Activated CD4-positive, alpha-beta memory T cell treated with anti-CD3 and anti-CD28 coated beads, Interleukin-2, amount 10 ng/mL, durations not matched to agents 7 days and 5 days (primary cell): ENCODE data around the gene RUNX1. TPM values are rescaled to one million over a fixed set of nuclear protein-coding genes. Genes with fewer than 3 reads are reported as not detected.

Experiments used
- CTCF ChIA-PET: fragments of 350-600 bp; sonication (Branson Sonifier 250); formaldehyde crosslinking; loops from one replicate; lab custom pipeline; 2021; ENCODE audit warnings: antibody characterized with exemption, inconsistent platforms; lab: Charles Lee
- POLR2A ChIA-PET: fragments of 350-600 bp; sonication (Branson Sonifier 250); formaldehyde crosslinking; loops from one replicate; lab custom pipeline; 2021; ENCODE audit warnings: antibody characterized with exemption; lab: Charles Lee
- DNase-seq: peaks from one replicate; pipeline ENCODE4 v3.0.0-alpha.2; 2020
- H3K27ac Mint-ChIP-seq: one replicate; pipeline ENCODE4 v1.8.0; 2021; ENCODE audit warnings: mild to moderate bottlenecking, mixed read lengths
- H3K27me3 Mint-ChIP-seq: one replicate; pipeline ENCODE4 v1.8.0; 2021; ENCODE audit warnings: mixed read lengths
- H3K36me3 Mint-ChIP-seq: one replicate; pipeline ENCODE4 v1.8.0; 2021; ENCODE audit warnings: low read depth, mixed read lengths
- H3K4me1 Mint-ChIP-seq: one replicate; pipeline ENCODE4 v1.8.0; 2021; ENCODE audit warnings: mixed read lengths
- H3K4me3 Mint-ChIP-seq: one replicate; pipeline ENCODE4 v1.8.0; 2021; ENCODE audit warnings: mild to moderate bottlenecking, mixed read lengths
- H3K9me3 Mint-ChIP-seq: one replicate; pipeline ENCODE4 v1.8.0; 2021; ENCODE audit warnings: mixed read lengths
- total RNA-seq, 2 experiments: library from RNA; stranded (reverse); gene quantifications; one replicate each; pipeline ENCODE4 v1.2.3, GENCODE V29; 2021

RUNX1 gene
- total RNA-seq, 2 experiments from 2014 or later: 53.0 to 56.3 TPM

DNA sequence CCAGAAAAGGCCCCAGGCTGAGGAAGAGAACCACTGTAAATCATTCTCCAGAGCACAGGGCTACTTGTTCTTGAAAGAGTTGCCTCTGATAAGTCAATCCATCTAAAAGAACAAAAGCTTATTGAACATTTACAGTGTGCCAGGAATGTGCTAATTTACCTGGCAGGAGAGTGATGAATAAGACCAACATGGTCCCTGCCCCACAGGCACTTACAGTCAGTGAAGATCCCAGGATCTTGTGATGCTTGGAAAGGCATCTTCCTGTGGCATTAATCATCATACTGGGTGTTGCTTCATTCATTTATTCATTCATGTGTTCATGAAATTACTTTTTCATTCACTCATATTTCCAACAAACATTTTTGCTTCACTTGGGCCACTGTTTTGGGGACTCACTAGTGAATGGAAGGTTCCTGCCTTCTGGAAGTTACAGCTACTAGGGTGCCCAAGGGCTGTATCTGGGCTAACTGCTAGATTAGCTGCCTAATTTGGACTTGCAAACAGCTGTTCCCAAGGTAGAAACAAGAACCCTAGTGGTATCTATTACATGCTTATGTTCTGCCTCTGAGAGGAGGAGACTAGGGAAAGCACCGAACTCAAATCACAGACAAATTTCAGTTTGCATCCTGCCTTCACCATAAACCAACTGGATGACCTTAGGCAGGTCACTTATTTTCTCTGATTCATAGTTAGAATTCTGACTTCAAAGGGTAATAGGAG lies 246.8 kb downstream of the RUNX1 start:
- Mint-ChIP-seq H3K9me3 (no peaks in the 10 kb centered on the region), H3K4me3 (no peak overlapping the region), H3K27ac (no peak overlapping the region), H3K27me3 (no peaks in the 10 kb centered on the region), H3K36me3 (peaks cover 71% of the 10 kb centered on the region), H3K4me1 (peaks cover 45% of the 10 kb centered on the region)
- ChIA-PET CTCF (interaction anchor here (0.8 to 1.0 kb wide), 2 partner anchors 61 to 87 kb away, joined by 3 to 5 read pairs; no protein-coding TSS in a partner anchor), POLR2A (interaction anchor here (0.6 to 1.3 kb wide), 3 partner anchors 9 to 854 kb away, joined by 3 to 5 read pairs (median 4); no protein-coding TSS in a partner anchor)
- no peak for DNase-seq

DNA sequence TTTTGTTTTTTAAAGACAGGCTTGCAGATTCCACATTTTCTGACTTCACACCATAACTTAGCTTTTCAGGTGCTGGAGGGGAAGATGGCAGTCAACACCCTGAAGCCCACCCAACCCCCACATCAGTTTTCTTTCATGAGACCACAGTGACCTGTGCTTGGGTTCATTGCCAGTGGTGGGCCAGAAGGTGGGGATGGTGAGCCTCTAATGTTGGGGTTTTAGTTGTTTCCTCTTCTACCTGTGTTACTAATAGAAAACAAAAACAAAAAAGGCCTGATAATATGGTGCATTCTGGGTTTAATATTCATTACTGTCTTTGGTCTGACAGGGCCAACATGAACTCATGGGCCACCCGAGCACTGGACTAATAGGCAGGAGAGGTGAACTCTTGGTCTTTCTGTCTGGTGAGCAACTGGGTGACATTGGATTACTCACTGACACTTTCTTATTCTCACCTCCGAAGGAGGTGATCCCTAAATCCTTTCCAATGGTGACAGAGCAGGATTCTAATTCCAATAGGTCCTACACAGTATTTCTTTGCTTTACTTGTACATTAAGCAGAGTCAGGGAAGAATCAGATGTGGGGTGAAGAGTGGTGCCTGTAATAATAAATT lies 247.5 kb downstream of the RUNX1 start:
- no peak overlapping the region for H3K27ac Mint-ChIP-seq
- ChIA-PET CTCF (interaction anchor here (0.8 kb wide), 1 partner anchor 61 kb away, joined by 3 read pairs; no protein-coding TSS in a partner anchor), POLR2A (interaction anchor here (1.3 kb wide), 1 partner anchor 44 kb away, joined by 4 read pairs; no protein-coding TSS in a partner anchor)
- H3K4me1 Mint-ChIP-seq: peaks cover 38% of the 10 kb centered on the region
- H3K36me3 Mint-ChIP-seq: peaks cover 68% of the 10 kb centered on the region
- H3K9me3 Mint-ChIP-seq: no peaks in the 10 kb centered on the region
- no peaks in the 10 kb centered on the region for H3K27me3 Mint-ChIP-seq
- no peak overlapping the region for H3K4me3 Mint-ChIP-seq
- peak; percentile 26 for DNase-seq

DNA sequence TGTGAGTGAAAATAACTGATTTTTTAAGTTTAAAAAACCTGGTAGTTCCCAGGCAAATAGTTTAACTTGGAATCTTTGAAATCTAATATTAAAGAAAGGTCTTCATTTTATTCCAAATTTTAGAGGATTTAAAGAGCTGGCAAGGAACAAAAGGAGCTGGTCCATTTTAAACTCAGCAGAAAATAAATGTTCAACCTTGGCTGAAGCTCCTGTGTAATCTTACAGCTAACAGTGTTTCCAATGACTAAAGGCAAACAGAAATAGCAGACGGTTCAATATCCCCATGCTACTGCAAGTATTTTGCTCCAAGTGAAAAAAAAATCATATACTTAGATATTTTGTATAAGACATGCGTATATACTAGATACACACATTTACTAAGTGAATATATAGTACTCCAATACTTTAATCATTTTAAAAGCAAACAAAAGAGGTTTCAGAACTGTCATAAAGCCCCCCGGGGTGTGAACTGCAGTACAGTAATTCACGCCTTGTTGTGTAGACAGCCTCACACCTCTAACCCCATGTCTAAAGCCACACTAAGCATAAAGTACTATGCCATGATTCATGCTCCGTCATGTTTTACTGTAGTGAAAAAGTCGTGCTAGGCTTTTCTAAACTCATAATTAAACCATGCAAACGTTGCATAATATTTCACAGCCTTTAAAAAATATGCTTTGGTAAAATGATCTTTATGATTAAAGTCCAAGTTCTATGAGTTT lies 248.1 kb downstream of the RUNX1 start:
- POLR2A ChIA-PET: no interaction called here
- CTCF ChIA-PET: no interaction called here
- peaks cover 67% of the 10 kb centered on the region for H3K36me3 Mint-ChIP-seq

DNA sequence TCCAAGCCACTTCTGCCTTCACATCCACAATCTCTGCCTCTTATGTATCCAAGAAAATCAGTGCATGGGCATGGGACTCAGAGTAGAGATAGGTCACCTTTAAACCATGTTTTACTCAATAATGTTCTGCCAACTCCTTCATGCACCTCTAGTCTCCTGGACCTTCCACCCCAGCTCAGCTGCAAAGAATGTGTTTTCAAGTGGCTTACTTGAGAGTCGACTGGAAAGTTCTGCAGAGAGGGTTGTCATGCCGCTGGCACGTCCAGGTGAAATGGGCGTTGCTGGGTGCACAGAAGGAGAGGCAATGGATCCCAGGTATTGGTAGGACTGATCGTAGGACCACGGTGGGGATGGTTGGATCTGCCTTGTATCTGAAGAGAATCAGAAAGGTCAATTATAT lies 250.0 kb downstream of the RUNX1 start:
- H3K4me3 Mint-ChIP-seq: no peak overlapping the region
- no peak overlapping the region for H3K27ac Mint-ChIP-seq
- peaks cover 17% of the 10 kb centered on the region for H3K4me1 Mint-ChIP-seq
- POLR2A ChIA-PET: no interaction called here
- CTCF ChIA-PET: no interaction called here
- no peak for DNase-seq
- no peaks in the 10 kb centered on the region for H3K27me3 Mint-ChIP-seq
- H3K9me3 Mint-ChIP-seq: no peaks in the 10 kb centered on the region
- H3K36me3 Mint-ChIP-seq: peaks cover 64% of the 10 kb centered on the region

More for the DNA sequence above, 248.1 kb downstream of the RUNX1 start:
- no peaks in the 10 kb centered on the region for H3K9me3 Mint-ChIP-seq
- H3K27ac Mint-ChIP-seq: no peak overlapping the region
- H3K4me1 Mint-ChIP-seq: peaks cover 33% of the 10 kb centered on the region
- DNase-seq: no peak
- no peak overlapping the region for H3K4me3 Mint-ChIP-seq
- no peaks in the 10 kb centered on the region for H3K27me3 Mint-ChIP-seq

DNA sequence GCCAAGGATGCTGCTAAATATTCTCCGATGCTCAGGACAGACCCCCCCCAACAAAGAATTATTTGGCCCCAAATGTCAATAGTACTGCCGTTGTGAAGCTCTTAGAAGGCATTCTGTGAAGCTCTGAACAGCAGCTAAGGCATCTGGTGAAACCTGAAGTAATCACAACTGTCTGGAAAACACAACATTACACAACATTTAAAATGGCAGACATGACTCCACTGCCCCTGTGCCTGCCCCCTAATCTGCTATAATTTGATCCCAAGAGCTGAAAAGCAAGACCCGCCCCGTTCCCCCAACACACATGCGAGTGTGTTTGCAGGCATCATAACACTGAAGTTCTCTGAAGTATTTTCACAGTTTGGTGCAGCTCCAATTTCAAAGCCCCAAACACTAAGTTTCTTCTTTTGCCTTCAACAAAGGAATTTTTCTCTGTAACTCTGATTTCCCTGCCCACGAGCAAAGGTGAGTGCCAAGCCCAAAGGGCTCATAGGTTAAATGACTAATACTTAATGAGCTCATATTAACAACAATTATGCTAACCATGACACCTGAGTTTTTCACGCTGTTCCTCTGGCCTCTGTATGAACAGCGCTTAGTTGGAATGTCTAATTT lies 251.1 kb downstream of the RUNX1 start:
- ChIA-PET CTCF (no interaction called here), POLR2A (interaction anchor here (1.5 kb wide), 1 partner anchor 9 kb away, joined by 6 read pairs; no protein-coding TSS in a partner anchor)
- Mint-ChIP-seq H3K4me1 (peaks cover 13% of the 10 kb centered on the region), H3K27ac (no peak overlapping the region), H3K4me3 (no peak overlapping the region), H3K36me3 (peaks cover 60% of the 10 kb centered on the region), H3K9me3 (no peaks in the 10 kb centered on the region), H3K27me3 (no peaks in the 10 kb centered on the region)
- DNase-seq: no peak

DNA sequence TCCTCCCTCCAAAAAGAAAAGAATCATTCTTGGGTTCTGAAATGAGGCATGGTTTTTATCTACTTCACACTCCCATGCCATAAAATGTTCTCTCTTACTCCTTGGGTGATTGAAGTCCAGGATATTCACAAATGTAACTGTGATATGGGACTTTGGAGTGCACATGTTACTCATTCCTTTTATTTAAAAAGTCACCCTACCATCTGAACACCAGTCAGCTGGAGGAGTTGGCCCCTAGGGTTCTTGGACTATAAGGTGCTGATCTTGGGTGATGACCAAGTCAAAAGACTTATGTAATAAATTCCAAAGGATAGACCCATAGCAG lies 251.9 kb downstream of the RUNX1 start:
- DNase-seq: no peak
- Mint-ChIP-seq H3K4me3 (no peak overlapping the region), H3K27ac (no peak overlapping the region), H3K27me3 (no peaks in the 10 kb centered on the region), H3K36me3 (peaks cover 61% of the 10 kb centered on the region), H3K4me1 (peaks cover 5% of the 10 kb centered on the region), H3K9me3 (no peaks in the 10 kb centered on the region)
- ChIA-PET POLR2A (interaction anchor here (1.5 kb wide), 1 partner anchor 10 kb away, joined by 6 read pairs; no protein-coding TSS in a partner anchor), CTCF (no interaction called here)

DNA sequence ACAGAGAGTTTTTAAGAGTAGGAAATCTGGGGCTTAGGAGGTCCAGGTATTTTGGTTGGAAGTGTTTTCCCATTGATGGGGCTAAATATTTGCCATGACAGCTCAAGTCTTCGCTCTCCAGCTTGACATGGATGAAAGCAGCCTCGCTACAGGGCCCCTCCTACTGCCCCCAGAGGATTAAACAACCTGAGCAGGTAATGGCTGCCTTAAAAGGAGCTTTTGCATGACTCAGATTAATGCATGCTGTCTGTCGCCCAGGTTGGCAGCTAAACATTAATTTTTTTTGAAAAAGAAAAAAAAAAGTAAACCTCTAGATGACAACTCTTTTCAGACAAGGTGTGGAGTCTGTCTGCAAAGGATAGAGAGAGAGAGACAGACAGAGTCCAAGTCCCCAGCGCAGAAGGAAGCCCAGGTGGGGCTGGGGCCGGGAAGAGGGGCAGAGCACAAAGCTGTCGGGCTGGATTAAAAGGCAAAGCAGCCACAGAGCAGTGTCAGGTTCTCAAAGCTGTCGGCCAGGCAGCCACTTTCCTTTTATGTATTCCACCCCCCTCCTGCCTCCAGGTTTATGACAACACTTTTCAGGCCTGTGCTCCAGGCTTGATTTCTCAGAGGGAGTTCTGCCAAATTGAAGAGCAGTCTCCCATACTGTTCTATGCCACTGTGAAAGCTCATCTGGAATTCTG lies 252.4 kb downstream of the RUNX1 start:
- H3K36me3 Mint-ChIP-seq: peaks cover 56% of the 10 kb centered on the region

DNA sequence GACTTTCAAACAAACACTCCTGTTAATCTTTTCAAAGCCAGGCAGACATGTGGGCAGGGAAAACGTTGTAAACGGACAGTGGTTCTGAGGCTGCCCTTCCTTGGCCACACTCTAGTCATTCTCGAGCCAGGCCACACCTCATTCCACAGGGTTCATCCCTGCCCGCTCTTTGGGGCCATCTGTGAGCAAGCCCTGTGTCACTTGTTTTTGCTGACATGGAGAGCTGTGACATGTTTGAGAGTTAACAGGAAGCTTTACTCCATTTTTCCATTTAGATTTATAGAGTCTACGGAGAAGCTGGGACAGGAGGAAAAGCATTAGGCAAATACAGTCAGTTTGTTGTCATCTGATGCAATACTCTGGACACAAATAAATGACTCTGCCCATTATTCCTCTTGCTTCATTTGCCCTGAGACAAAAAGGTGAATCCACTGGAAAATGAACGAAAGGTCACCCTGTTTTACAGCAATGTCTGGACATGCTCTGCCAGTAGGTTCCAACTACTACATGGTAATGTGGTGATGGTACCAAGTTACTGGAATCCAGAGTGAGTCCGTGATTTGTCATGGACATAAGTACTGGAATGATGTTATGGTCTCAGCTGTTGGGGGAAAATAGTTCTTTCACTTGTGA lies 253.4 kb downstream of the RUNX1 start:
- H3K4me3 Mint-ChIP-seq: no peak overlapping the region
- ChIA-PET CTCF (no interaction called here), POLR2A (no interaction called here)
- H3K36me3 Mint-ChIP-seq: peaks cover 57% of the 10 kb centered on the region
- no peak for DNase-seq
- no peaks in the 10 kb centered on the region for H3K27me3 Mint-ChIP-seq
- H3K4me1 Mint-ChIP-seq: no peaks in the 10 kb centered on the region
- H3K27ac Mint-ChIP-seq: no peak overlapping the region
- H3K9me3 Mint-ChIP-seq: no peaks in the 10 kb centered on the region

More for the DNA sequence above, 252.4 kb downstream of the RUNX1 start:
- Mint-ChIP-seq H3K9me3 (no peaks in the 10 kb centered on the region), H3K27ac (no peak overlapping the region), H3K4me3 (no peak overlapping the region), H3K27me3 (no peaks in the 10 kb centered on the region), H3K4me1 (peaks cover 1% of the 10 kb centered on the region)
- no peak for DNase-seq
- ChIA-PET CTCF (interaction anchor here (0.5 kb wide), 1 partner anchor 1117 kb away, joined by 3 read pairs; no protein-coding TSS in a partner anchor), POLR2A (interaction anchor here (1.5 kb wide), 1 partner anchor 11 kb away, joined by 6 read pairs; no protein-coding TSS in a partner anchor)

DNA sequence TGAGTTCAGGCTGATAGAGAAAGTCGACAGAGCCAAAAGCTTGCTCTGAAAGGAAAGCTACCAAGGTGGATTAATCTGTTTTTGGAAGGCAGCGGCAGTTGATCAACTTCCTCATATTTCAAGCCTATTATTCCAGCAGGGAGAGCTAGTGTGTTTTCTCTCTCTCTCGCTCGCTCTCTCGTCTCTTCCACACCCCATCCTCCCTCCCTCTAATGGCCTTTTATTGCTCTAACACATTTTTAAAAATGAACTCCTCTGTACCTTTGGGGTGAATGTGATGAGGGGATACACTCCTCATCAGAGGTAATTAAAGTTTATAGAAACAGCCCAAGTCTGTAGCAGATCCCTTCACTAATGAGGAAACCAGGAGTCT lies 253.9 kb downstream of the RUNX1 start:
- H3K9me3 Mint-ChIP-seq: no peaks in the 10 kb centered on the region
- peaks cover 59% of the 10 kb centered on the region for H3K36me3 Mint-ChIP-seq
- CTCF ChIA-PET: no interaction called here
- no peak for DNase-seq
- no peaks in the 10 kb centered on the region for H3K4me1 Mint-ChIP-seq
- H3K27me3 Mint-ChIP-seq: no peaks in the 10 kb centered on the region
- POLR2A ChIA-PET: no interaction called here
- no peak overlapping the region for H3K27ac Mint-ChIP-seq
- H3K4me3 Mint-ChIP-seq: no peak overlapping the region

DNA sequence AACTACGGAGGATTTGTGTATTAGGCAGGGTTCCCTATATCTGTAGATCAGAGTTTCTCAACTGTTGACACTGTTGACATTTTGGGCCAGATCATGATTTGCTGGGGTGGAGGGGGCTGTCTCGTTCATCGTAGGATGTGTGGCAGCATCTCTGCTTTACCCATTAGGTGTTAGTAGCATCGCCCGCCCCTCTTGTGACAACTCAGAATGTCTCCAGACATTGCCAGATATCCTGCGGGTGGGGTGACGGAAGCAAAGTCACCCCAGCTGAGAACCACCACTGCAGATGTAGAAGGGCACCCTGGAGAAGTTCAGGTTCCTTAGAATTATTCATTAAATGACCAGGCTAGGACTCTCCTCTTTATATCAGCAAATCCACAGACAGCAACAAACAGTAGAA lies 254.4 kb downstream of the RUNX1 start:
- no peak for DNase-seq
- Mint-ChIP-seq H3K4me3 (no peak overlapping the region), H3K36me3 (peaks cover 57% of the 10 kb centered on the region), H3K27ac (no peak overlapping the region), H3K4me1 (no peaks in the 10 kb centered on the region), H3K27me3 (no peaks in the 10 kb centered on the region), H3K9me3 (no peaks in the 10 kb centered on the region)
- CTCF ChIA-PET: no interaction called here
- POLR2A ChIA-PET: no interaction called here

DNA sequence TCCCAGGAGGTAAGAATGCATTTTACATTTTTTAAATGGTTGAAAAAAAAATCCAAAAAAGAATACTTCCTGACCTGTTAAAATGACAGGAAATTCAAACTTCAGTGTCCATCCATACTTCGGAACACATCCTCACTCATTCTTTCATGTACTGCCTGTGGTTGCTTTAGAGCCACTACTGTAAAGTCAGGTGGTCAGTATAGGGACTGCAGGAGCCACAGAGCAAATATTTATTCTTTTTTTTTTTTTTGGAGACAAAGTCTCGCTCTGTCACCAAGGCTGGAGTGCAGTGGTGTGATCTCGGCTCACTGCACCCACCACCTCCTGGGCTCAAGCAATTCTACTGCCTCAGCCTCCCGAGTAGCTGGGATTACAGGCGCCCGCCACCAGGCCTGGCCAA lies 255.6 kb downstream of the RUNX1 start:
- ChIA-PET POLR2A (no interaction called here), CTCF (no interaction called here)
- H3K4me3 Mint-ChIP-seq: no peak overlapping the region
- no peak for DNase-seq
- H3K4me1 Mint-ChIP-seq: no peaks in the 10 kb centered on the region
- no peak overlapping the region for H3K27ac Mint-ChIP-seq
- H3K27me3 Mint-ChIP-seq: no peaks in the 10 kb centered on the region
- no peaks in the 10 kb centered on the region for H3K9me3 Mint-ChIP-seq
- peaks cover 57% of the 10 kb centered on the region for H3K36me3 Mint-ChIP-seq

DNA sequence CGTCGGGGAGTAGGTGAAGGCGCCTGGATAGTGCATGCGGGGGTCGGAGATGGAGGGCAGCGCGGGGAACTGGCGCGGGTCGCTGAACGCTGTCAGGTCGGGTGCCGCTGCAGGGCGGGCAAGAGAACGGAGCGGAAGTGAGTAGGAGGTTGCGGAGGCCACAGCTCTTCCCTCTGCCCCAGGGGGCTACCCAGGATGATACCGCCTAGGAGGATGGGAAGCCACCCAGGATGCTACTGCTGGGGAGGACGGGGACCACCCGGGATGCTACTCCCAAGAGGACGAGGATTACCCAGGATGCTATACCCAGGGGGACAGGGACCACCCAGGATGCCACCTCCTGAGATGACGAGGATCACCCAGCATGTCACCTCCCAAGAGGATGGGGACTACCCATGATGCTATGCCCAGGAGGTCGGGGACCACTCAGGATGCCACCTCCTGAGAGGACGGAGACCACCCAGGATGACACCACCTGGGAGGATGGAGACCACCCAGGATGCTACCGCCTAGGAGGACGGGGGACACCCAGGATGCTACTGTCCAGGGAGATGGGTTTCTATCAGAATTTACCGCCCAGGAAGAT lies 256.5 kb downstream of the RUNX1 start:
- H3K4me1 Mint-ChIP-seq: no peaks in the 10 kb centered on the region
- no peak overlapping the region for H3K27ac Mint-ChIP-seq
- H3K36me3 Mint-ChIP-seq: peaks cover 49% of the 10 kb centered on the region
- DNase-seq: no peak
- no peak overlapping the region for H3K4me3 Mint-ChIP-seq
- no peaks in the 10 kb centered on the region for H3K9me3 Mint-ChIP-seq
- ChIA-PET POLR2A (no interaction called here), CTCF (no interaction called here)
- no peaks in the 10 kb centered on the region for H3K27me3 Mint-ChIP-seq
